ENCODE data around the gene DNAJB7.

DNA sequence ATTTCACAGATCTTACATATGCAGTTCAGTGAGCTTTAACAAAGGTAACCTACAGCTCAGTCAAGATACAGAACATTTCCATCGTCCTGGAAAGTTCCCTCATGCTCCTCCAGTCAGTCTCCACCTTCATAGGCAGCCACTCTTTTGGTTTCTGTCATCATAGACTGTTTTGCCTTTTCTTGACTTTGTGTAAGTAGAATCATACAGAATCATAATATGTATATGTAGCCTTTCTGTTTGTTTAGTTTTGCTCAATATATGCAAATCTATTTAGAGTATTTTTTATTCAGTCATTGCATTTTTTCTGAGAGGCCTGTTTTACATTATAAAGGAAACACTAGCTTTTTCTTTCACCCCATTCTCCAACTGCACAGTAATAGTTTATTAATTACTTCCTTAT is 15.0 kb upstream of the DNAJB7 start:
- TF ChIP-seq, protein P1, sequence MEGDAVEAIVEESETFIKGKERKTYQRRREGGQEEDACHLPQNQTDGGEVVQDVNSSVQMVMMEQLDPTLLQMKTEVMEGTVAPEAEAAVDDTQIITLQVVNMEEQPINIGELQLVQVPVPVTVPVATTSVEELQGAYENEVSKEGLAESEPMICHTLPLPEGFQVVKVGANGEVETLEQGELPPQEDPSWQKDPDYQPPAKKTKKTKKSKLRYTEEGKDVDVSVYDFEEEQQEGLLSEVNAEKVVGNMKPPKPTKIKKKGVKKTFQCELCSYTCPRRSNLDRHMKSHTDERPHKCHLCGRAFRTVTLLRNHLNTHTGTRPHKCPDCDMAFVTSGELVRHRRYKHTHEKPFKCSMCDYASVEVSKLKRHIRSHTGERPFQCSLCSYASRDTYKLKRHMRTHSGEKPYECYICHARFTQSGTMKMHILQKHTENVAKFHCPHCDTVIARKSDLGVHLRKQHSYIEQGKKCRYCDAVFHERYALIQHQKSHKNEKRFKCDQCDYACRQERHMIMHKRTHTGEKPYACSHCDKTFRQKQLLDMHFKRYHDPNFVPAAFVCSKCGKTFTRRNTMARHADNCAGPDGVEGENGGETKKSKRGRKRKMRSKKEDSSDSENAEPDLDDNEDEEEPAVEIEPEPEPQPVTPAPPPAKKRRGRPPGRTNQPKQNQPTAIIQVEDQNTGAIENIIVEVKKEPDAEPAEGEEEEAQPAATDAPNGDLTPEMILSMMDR (IDR thresholded peaks at IDR 0.05) = no peak
- TF ChIP-seq POLR2A (IDR thresholded peaks at IDR 0.05) = no peak

Measured in uterus (tissue), 2 donors.